Measurements from ENCODE around the gene PCBP3.

The PCBP3 gene

GRCh38 chr21:45632160-45632559 lies 11.4 kb upstream of the PCBP3 start:
- TF ChIP-seq, protein P1, sequence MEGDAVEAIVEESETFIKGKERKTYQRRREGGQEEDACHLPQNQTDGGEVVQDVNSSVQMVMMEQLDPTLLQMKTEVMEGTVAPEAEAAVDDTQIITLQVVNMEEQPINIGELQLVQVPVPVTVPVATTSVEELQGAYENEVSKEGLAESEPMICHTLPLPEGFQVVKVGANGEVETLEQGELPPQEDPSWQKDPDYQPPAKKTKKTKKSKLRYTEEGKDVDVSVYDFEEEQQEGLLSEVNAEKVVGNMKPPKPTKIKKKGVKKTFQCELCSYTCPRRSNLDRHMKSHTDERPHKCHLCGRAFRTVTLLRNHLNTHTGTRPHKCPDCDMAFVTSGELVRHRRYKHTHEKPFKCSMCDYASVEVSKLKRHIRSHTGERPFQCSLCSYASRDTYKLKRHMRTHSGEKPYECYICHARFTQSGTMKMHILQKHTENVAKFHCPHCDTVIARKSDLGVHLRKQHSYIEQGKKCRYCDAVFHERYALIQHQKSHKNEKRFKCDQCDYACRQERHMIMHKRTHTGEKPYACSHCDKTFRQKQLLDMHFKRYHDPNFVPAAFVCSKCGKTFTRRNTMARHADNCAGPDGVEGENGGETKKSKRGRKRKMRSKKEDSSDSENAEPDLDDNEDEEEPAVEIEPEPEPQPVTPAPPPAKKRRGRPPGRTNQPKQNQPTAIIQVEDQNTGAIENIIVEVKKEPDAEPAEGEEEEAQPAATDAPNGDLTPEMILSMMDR (IDR thresholded peaks at IDR 0.05): no peak

GRCh38 chr21:45632637-45633251 lies 10.8 kb upstream of the PCBP3 start:
- TF ChIP-seq, protein P1 (IDR thresholded peaks at IDR 0.05): no peak

DNA sequence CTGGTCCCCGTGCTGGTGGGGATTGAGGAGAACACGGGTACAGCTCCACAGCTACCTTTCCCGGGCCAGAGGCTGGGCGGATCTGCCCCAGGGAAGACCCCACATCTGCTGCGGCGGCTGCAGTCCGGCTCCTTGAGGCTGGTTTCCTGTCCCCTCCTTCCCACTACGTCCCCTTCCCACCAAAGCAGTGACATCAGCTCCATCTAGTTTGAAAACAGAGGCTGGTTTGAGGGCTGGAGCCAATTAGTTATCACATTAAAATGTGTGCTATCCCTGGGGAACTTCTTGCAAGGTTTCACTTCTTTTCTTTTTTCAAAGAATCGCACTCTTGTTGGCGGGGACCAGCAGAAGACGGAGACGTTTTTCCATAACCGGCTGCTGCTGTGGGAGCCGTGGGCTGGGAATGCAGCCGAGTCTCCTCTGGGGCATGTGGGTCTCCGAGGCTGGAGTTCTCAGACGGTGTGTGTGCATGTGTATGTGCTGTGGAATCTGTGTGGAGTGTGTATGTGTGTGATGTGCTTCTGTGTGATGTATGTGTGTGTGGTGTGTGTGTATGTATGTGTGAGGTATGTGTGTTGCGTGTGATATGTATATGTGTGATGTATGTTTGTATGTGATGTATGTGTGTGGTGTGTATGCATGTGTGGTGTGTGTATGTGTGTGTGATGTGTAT lies 8.9 kb upstream of the PCBP3 start:
- TF ChIP-seq, protein P1 (IDR thresholded peaks at IDR 0.05): no peak

GRCh38 chr21:45635271-45636151 lies 8.0 kb upstream of the PCBP3 start:
- TF ChIP-seq, protein P1 (IDR thresholded peaks at IDR 0.05): no peak

- TF ChIP-seq, protein P1 (IDR thresholded peaks at IDR 0.05): no peak
These were observed 7.1 kb upstream of the PCBP3 start for GRCh38 chr21:45636459-45636858.

DNA sequence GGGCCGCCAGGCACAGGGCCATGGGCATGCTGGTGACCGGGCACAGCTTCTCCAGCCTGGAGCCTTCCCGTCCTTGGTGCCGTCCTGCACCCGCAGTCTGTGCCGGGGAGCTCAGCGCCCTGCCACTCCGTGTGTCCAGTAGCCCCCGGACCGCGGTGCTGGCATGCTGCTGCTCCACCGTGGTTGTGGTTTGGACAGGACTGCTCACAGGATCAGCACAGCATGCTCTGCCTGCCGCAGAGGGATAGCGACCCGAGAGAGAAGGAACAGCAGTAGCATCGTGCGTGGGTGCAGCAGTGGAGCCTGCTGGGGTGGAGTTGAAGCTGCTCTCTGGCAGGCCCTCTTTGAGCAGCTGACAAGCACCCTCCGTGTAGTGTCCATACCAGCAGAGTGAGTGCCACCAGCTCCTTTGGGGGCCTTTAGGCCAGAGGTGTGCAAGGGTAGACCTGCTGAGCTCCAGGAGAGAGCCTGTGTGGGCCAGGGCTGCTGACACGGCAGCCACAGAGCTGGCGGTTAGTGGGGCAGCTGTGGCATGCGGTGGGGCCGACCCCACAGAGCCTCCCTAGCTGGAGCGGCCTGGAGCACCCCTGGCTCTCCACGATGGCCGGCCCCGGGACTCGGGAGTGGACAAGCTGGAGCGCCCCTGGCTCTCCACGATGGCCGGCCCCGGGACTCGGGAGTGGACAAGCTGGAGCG lies 6.4 kb upstream of the PCBP3 start:
- TF ChIP-seq, protein P1 (IDR thresholded peaks at IDR 0.05): no peak

GRCh38 chr21:45637883-45638282 lies 5.6 kb upstream of the PCBP3 start:
- TF ChIP-seq, protein P1 (IDR thresholded peaks at IDR 0.05): no peak

Data from LNCAP (cell line).